Effector memory CD8-positive, alpha-beta T cell (primary cell): ENCODE measurements around the gene PPT2.
A peak's percentile ranks its signal among the peaks of the same experiment; 100 is the strongest.

Experiments
- ATAC-seq: fragments of 150-1000 bp; cut with Tn5 transposase; replicated peaks from 2 replicates; pipeline ENCODE4 v1.10.0; 2021; ENCODE audit warnings: mild to moderate bottlenecking, moderate library complexity
- DNase-seq, 3 experiments: peaks; one replicate each; pipeline ENCODE4 v3.0.0; 2021
- H3K27ac Mint-ChIP-seq, 2 donors: one replicate each; pipeline ENCODE4 v1.8.0; 2022; ENCODE audit warnings: mild to moderate bottlenecking in 2 of 2, mixed read lengths in 2 of 2, moderate library complexity in 2 of 2
- H3K27me3 Mint-ChIP-seq, 2 donors: one replicate each; pipeline ENCODE4 v1.8.0; 2022; ENCODE audit warnings: mixed read lengths in 2 of 2
- H3K36me3 Mint-ChIP-seq: one replicate; pipeline ENCODE4 v1.8.0; 2022; ENCODE audit warnings: mild to moderate bottlenecking, moderate library complexity, mixed read lengths; ENCODE audit not compliant: insufficient read depth
- H3K4me1 Mint-ChIP-seq, 2 donors: one replicate each; pipeline ENCODE4 v1.8.0; 2022; ENCODE audit warnings: low read depth in 2 of 2, mixed read lengths in 2 of 2
- H3K4me3 Mint-ChIP-seq, 2 donors: one replicate each; pipeline ENCODE4 v1.8.0; 2022; ENCODE audit warnings: mild to moderate bottlenecking in 2 of 2, mixed read lengths in 2 of 2, moderate library complexity in 2 of 2
- H3K9me3 Mint-ChIP-seq, 2 donors: one replicate each; pipeline ENCODE4 v1.8.0; 2022; ENCODE audit warnings: mixed read lengths in 2 of 2
- total RNA-seq, 9 experiments: gene quantifications; one replicate each; lab custom pipeline; 2026; lab: John Stamatoyannopoulos, UW

The PPT2 gene, protein sequence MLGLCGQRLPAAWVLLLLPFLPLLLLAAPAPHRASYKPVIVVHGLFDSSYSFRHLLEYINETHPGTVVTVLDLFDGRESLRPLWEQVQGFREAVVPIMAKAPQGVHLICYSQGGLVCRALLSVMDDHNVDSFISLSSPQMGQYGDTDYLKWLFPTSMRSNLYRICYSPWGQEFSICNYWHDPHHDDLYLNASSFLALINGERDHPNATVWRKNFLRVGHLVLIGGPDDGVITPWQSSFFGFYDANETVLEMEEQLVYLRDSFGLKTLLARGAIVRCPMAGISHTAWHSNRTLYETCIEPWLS
- total RNA-seq = 2.0 to 6.0 (median 4.1) reads per million in 9 experiments

DNA sequence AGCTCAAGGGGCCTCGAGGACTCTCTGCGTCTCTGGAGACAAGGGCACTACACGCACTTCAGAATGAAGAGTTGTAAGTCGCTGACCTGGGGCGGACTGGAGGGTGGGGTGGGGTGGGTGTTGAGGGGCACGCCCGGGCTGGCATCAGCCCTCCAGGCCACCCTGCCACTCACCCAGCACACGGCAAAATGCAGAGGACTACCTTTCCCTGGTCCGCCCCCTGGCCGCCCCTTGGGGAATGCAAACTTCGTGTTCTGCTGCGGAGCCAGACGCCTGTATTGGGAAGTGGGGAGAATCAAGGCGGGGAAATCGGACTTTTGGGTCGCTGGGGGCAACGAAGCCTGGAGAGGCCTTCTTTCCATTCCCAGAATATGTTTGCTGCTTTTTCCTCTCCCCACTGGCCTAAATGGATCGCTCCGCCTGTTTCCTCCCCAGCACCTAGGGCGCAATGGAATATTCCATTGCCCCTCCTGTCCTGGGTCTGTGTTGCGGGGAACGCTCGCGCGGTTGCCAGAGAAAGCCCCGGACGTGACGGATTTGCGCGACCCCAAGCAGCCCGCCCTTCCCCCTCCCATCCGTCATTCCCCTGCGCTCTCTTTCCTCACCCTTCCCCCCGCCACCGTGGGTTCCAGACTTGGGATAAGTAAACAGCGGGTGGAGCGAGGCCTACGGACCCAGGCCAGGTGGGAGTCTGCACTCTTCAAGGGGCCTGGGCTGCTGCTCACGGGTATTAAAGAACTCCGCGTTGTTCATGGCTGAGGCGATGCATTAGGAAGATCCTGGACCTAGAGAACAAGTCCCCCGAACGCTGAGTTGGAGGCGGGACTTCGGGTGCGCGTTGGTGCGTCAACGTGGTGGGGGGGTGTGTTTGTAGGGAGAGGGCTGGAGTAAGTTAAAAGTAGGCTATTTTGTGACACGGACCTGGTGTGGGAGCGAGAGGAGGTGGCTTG, at the start of gene PPT2:
Gene PPT2 (plus strand): TSS at position 578 of the 950 bp plus-strand sequence. CDS start 454 bp downstream, outside the sequence.
- Mint-ChIP-seq H3K36me3 (peaks cover 14% of the 10 kb centered on the region), H3K4me3 (peak within 1 kb of the TSS; percentile 89 to 91), H3K4me1 (peaks cover 37 to 42% of the 10 kb centered on the region in 2 donors), H3K9me3 (no peaks in the 10 kb centered on the region), H3K27me3 (peaks cover 21 to 35% of the 10 kb centered on the region in 2 donors), H3K27ac (peak within 1 kb of the TSS; percentile 91 to 92)
- peak; percentile 76 for ATAC-seq
- peak; percentile 64 to 69 (median 67) for DNase-seq

DNA sequence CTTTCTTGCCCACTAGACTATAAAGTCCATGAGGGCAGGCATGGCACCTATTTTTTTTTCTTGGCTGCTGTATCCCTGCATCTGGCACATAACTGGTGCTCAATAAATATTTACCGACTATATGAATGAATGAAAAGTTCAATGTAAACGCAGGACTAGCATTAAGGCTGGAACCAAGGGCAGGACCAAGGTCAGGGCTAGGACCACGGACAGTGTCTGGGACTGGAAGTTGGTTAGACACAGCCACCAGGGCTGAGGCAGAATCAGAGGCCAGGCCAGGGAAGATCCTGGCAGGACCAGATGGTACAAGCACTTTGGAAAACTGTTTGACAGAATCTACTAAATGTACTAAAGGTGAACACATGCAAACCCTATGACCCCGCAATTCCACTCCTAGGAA, 48.5 kb upstream of the PPT2 start:
- Mint-ChIP-seq H3K27me3 (peaks cover 54 to 80% of the 10 kb centered on the region in 2 donors), H3K36me3 (peaks cover 9% of the 10 kb centered on the region), H3K27ac (no peak overlapping the region), H3K4me3 (no peak overlapping the region), H3K4me1 (peaks cover 19 to 20% of the 10 kb centered on the region in 2 donors), H3K9me3 (no peaks in the 10 kb centered on the region)
- no peak for ATAC-seq
- no peak for DNase-seq

DNA sequence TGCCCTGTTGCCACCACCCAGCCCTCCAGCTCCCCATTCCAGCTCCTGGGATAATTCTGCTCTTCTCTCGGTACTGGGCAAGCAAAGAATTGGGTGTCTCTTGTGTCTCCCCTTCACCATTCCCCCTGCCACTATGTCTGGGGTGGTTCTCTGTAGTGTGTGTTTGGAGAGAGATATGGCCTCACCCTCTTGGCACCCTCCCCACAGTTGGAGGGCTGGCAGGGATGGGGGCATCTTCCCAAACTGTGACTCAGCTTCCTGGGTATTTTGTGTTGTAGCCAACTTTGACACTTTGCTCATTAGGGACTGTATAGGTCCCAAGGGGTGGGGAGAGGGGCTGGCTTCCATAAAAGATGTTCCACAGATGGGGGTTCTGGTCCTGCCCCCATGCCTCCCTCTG, 46.5 kb upstream of the PPT2 start:
- Mint-ChIP-seq H3K9me3 (no peaks in the 10 kb centered on the region), H3K27ac (peak overlapping the region in 1 of 2 donors; percentile 85), H3K36me3 (peaks cover 11% of the 10 kb centered on the region), H3K4me3 (peak overlapping the region in 1 of 2 donors; percentile 46), H3K27me3 (peaks cover 51 to 66% of the 10 kb centered on the region in 2 donors), H3K4me1 (peaks cover 19 to 20% of the 10 kb centered on the region in 2 donors)
- ATAC-seq (no peak), DNase-seq (no peak)

DNA sequence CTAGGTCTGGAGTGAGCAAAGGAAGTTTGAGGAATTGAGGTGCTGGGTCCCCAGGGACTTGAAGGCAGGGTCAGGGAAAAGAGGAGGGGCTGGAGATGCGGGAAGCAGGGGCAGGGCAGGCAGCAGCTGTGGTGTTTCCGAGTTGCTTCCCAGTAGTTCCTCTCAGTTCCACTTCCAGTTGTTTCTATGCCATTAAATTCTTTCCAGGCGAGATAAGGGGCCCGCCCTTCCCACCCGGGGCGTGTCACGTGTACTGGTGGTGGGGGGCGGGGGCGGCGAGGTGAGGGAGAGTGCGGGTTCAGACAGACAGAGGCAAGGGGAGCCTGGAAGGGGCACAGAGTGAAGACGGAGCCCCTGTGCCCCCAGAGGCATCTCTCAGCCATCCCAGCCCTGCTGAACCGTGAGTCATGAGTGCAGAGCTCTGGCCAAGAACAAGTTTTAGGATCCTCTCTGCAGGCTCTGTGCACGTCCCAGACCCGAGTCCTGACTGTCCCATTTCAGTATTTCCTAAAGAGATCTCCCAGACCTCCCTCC, 45.8 kb upstream of the PPT2 start:
- no peak for DNase-seq
- Mint-ChIP-seq H3K36me3 (peaks cover 14% of the 10 kb centered on the region), H3K27ac (peak overlapping the region in 1 of 2 donors; percentile 85), H3K27me3 (peaks cover 47 to 60% of the 10 kb centered on the region in 2 donors), H3K9me3 (no peaks in the 10 kb centered on the region), H3K4me3 (peak overlapping the region in 1 of 2 donors; percentile 50), H3K4me1 (peaks cover 19 to 20% of the 10 kb centered on the region in 2 donors)
- ATAC-seq = peak; percentile 8

DNA sequence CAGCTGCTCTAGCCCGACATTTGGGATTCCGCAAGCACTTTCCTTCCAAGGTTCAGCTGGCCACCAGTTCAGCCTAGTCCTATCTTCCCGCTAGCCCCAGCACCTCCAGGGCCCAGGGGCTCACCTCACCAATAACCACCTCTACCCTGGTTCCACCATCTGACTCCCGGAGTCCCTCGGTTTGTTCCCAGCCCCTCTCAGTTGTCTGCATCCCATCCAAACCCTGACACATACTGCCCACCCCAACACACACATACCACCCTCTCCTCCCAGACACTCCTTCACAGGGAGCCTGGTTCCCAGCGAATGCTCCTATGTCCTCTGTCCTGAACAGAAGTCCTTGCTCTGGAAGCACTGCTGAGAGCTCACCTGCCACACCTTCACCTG, 45.2 kb upstream of the PPT2 start:
- H3K27me3 Mint-ChIP-seq = peaks cover 42 to 55% of the 10 kb centered on the region in 2 donors

DNA sequence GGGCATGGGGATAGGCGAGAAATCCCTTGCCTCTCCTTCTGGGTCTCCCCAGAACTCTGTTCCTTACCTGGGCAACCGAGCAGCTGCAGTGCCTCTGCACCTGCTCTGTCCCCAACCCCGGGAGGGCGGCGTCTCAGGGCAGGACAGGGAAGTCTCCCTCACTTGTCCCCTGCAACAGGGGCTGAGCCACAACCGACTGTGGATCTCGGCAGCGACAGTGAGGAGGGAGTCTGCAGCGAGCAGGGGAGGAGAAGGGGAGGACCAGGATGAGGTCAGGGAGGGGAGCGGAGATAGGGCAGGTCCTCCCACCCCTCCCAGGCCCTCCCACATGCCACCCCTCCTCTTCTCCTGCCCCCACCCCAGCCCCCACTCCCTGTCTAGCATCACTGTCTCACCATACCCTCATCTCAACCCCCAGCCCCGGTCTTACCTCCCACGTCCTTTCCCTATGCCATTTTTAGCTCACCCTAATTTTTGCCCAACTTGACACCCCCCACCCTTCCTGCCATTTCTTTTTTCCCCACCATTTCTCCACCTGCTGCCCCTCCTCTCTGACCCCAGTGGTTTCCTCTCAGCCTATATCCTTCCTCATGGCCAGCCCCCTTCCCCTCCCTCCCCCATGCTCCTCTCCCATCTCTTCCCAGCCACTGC, 44.7 kb upstream of the PPT2 start, which contains the start of gene TNXB:
Gene TNXB (minus strand): TSS at position 225 of the 651 bp plus-strand sequence. CDS start 11,140 bp downstream, outside the sequence.
- no peaks in the 10 kb centered on the region for H3K9me3 Mint-ChIP-seq
- peak within 1 kb of the TSS in 1 of 2 donors; percentile 85 for H3K27ac Mint-ChIP-seq
- H3K27me3 Mint-ChIP-seq = peaks cover 37 to 50% of the 10 kb centered on the region in 2 donors
- H3K4me1 Mint-ChIP-seq = peaks cover 19 to 20% of the 10 kb centered on the region in 2 donors
- H3K36me3 Mint-ChIP-seq = peaks cover 17% of the 10 kb centered on the region
- DNase-seq = no peak
- peak within 1 kb of the TSS in 1 of 2 donors; percentile 50 for H3K4me3 Mint-ChIP-seq
- ATAC-seq = peak; percentile 53

More for the DNA sequence above, 45.2 kb upstream of the PPT2 start:
- peaks cover 19 to 20% of the 10 kb centered on the region in 2 donors for H3K4me1 Mint-ChIP-seq
- no peaks in the 10 kb centered on the region for H3K9me3 Mint-ChIP-seq
- H3K36me3 Mint-ChIP-seq = peaks cover 17% of the 10 kb centered on the region
- peak overlapping the region in 1 of 2 donors; percentile 50 for H3K4me3 Mint-ChIP-seq
- no peak for DNase-seq
- peak overlapping the region in 1 of 2 donors; percentile 45 for H3K27ac Mint-ChIP-seq
- ATAC-seq = no peak

DNA sequence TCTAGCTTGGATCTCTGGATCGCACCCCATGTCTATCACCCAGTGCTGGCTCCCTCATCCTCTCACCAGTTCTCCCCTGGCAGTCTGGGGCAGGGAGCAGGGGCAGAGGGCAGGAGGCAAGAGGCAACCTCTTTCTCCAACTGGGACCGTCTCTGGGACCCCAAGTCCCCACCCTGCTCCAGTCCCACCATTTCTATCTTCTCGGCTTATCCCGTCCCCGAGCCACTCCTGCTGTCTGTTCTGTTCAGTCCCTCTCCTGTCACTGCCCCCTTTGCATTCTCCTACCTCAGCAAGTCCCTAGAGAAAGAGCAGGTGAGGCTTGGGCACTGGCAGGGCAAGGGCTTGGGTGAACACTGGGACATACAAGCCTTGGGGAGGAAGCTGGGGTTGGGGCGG, 44.2 kb upstream of the PPT2 start:
- DNase-seq (no peak), ATAC-seq (no peak)
- Mint-ChIP-seq H3K9me3 (no peaks in the 10 kb centered on the region), H3K27ac (peak overlapping the region in 1 of 2 donors; percentile 32), H3K4me3 (peak overlapping the region in 1 of 2 donors; percentile 30), H3K27me3 (peaks cover 32 to 44% of the 10 kb centered on the region in 2 donors), H3K36me3 (peaks cover 17% of the 10 kb centered on the region), H3K4me1 (peaks cover 19 to 20% of the 10 kb centered on the region in 2 donors)

DNA sequence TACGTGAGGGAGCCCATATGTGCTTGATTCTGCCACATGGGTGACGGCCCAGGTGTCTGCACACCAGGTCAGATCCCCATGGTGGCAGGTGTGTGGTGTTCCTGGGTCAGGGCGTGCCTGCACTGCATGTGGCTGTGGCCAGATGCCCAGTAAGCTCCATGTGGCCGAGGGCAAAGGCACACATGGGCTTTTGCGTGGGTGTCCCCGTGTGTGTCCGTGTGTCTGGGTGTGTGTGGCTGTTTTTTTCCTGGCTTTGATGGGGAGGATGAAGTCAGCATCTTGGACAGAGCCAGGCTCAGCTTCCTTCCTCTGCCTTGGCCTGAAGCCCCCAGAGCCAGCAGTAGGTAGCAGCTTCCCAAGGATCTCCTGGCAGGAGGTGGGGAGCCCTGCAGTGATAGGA, 43.3 kb upstream of the PPT2 start:
- Mint-ChIP-seq H3K9me3 (no peaks in the 10 kb centered on the region), H3K36me3 (peaks cover 22% of the 10 kb centered on the region), H3K4me3 (no peak overlapping the region), H3K4me1 (peaks cover 19 to 20% of the 10 kb centered on the region in 2 donors), H3K27ac (peak overlapping the region in 1 of 2 donors; percentile 2), H3K27me3 (peaks cover 23 to 36% of the 10 kb centered on the region in 2 donors)
- DNase-seq (no peak), ATAC-seq (no peak)

DNA sequence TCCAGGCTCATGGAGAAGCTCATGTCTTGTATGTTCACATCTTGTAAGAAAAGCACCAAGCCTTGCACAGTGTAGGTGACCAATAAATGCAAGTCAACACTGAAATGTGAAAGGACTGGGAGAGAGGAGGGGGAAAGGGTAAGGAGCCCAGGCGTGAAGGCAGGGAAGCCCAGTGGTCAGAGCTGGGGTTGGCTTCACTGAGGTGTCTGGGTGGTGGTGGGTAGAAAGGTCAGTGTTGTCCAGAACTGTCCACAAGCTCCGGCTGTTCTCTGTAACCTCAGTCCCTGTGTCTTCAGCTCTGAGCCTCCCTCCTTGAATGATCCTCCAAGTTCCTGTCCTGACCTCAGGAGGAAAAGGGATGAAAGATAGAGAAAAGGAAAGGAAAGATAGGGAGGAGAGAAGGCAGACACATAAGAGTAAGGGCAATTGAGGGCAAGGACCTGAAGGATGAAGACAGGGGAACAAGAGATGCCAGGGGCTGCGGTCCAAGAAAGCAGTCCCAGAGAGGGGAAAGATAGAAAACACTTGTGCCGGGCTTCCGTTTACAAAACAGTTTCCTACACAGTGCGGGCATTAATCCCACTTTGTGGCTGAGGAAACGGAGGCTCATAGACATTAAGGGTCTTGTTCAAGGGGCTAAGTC, 42.4 kb upstream of the PPT2 start:
- H3K4me1 Mint-ChIP-seq = peaks cover 20 to 23% of the 10 kb centered on the region in 2 donors

DNA sequence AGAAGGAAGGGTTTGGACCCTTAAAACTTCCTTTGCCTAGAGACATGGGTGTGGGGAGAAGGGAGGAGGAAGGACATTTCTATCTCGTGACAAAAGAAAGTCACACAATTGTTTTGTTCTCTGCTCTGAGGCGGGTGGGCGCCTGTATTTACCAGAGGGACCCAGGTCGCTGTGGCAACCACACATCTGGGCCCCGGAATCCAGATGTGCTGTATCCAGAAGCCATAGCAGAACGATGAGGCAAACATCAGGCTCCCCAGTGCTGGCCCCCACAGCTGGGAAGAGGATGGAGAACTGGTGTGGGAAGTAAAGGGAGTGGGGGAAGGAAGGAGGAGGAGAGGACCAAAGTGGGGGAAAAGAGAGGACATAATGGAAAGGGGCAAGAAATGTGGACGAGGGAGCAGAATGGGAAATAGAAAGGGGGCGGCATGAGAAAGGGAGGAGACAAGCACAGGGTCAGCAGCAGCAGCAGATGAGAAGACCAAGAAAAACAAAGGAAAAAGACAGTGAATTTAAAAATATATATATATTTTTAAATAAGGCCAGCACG, 41.4 kb upstream of the PPT2 start:
- Mint-ChIP-seq H3K27me3 (peaks cover 6 to 17% of the 10 kb centered on the region in 2 donors), H3K9me3 (no peaks in the 10 kb centered on the region), H3K36me3 (peaks cover 31% of the 10 kb centered on the region), H3K4me1 (peaks cover 20 to 21% of the 10 kb centered on the region in 2 donors), H3K4me3 (no peak overlapping the region), H3K27ac (peak overlapping the region; percentile 6 to 29)
- DNase-seq (no peak), ATAC-seq (no peak)

More for the DNA sequence above, 42.4 kb upstream of the PPT2 start:
- Mint-ChIP-seq H3K4me3 (no peak overlapping the region), H3K27me3 (peaks cover 16 to 27% of the 10 kb centered on the region in 2 donors), H3K9me3 (no peaks in the 10 kb centered on the region), H3K27ac (peak overlapping the region; percentile 2 to 6), H3K36me3 (peaks cover 26% of the 10 kb centered on the region)
- DNase-seq (no peak), ATAC-seq (no peak)

DNA sequence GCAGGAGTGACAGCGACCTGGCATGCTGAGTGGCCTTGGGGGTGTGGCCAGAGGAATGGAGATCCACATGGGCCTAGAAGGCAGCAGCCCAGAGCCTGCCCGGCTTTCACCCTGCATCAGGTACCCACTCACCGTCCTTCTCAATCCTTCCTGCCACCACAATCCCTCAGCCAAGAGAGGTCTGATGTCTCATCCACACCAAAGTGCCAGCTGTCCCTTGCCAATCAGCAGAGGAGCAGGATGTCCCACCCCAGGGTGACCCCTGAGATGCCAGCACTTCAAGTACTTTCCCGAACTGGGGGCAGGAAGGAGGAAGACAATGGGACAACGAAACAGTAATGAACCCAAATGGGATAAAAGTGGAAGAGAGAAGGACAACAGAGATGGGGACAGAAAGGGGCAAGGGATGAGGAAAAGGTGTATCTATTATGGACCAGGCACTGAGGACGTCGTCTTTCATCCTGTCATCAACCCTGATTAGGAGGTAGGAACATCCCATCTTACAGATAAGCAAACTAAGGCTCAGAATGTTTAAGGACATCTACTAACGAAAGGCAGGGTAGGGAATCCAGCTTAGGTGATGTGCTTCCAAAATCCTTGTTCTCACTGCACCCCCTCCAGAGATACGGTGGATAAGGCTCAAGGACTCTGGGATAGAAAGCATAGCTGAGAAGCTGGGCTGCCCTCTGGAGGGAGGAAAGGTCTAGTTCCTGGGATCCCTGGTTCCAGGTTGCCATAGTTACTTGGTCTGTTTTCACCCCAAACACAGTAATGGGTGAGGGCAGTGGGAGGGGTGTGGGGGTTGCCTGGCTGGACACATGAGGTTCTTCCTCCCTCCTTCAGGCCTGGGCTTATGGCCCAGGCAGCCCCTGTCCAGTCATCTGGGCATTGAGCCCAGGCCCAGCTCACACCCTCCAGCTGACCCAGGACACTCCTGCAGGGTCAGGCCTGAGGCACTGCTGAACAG, 40.3 kb upstream of the PPT2 start:
- H3K4me1 Mint-ChIP-seq = peaks cover 9 to 16% of the 10 kb centered on the region in 2 donors
- H3K4me3 Mint-ChIP-seq = no peak overlapping the region
- H3K27me3 Mint-ChIP-seq = peaks cover 0 to 5% of the 10 kb centered on the region in 2 donors
- no peaks in the 10 kb centered on the region for H3K9me3 Mint-ChIP-seq
- H3K36me3 Mint-ChIP-seq = peaks cover 39% of the 10 kb centered on the region
- ATAC-seq (no peak), DNase-seq (no peak)
- peak overlapping the region; percentile 6 to 29 for H3K27ac Mint-ChIP-seq
